Vagina (tissue), 2 donors: Measurements from ENCODE around the gene SLC16A12. TPM values are rescaled to one million over a fixed set of nuclear protein-coding genes. Genes with fewer than 3 reads are reported as not detected.

Experiments
- DNase-seq, 2 donors: peaks; one replicate each; pipeline ENCODE4 v3.0.0-alpha.2; 2017; ENCODE audit errors: extremely low spot score in 2 of 2
- H3K27ac ChIP-seq: fragments of 200-600 bp; sonication (generic); one replicate; pipeline ENCODE4 v1.5.1; 2019
- H3K27me3 ChIP-seq: fragments of 200-600 bp; sonication (generic); one replicate; pipeline ENCODE4 v1.5.1; 2019
- H3K36me3 ChIP-seq, 2 donors: fragments of 200-600 bp; sonication (generic); one replicate each; pipeline ENCODE4 v1.5.1; 2017 to 2019
- H3K4me1 ChIP-seq: fragments of 200-600 bp; sonication (generic); one replicate; pipeline ENCODE4 v1.5.1; 2019
- H3K4me3 ChIP-seq, 2 donors: fragments of 200-600 bp; sonication (generic); 1 replicate in 1 of 2; 2 replicates in 1 of 2; pipeline ENCODE4 v1.5.1; 2016 to 2019
- H3K9me3 ChIP-seq: fragments of 200-600 bp; sonication (generic); one replicate; pipeline ENCODE4 v1.5.1; 2019
- POLR2A ChIP-seq, 2 donors: fragments of 450-650 bp; IDR thresholded peaks; one replicate each; pipeline ENCODE4 v1.6.1; 2017; ENCODE audit warnings: antibody characterized with exemption in 2 of 2, mild to moderate bottlenecking in 2 of 2, moderate library complexity in 2 of 2
- POLR2AphosphoS5 ChIP-seq, 2 donors: sonication (generic); formaldehyde crosslinking; IDR thresholded peaks; one replicate each; pipeline ENCODE4 v1.9.0; 2017; ENCODE audit warnings: antibody characterized with exemption in 2 of 2, mild to moderate bottlenecking in 2 of 2, low read depth in 1 of 2; ENCODE audit not compliant: insufficient read depth in 1 of 2
- intact Hi-C: fragments of 100-400 bp; cut with DNase I; formaldehyde crosslinking; loops from one replicate; pipeline ENCODE4 v1.15.1; 2023
- total RNA-seq: library from RNA; depleted of rRNA; stranded (reverse); fragments of >200 nt; gene quantifications from one replicate; pipeline ENCODE4 v1.2.3, GENCODE V29; 2016
- TF ChIP-seq, protein P1 (sequence below), 3 experiments: fragments of 450-650 bp in 2 of 3; fragments of 200-600 bp in 1 of 3; sonication (generic) in 1 of 3; IDR thresholded peaks; one replicate each; pipeline ENCODE4 v1.5.1; 2017 to 2019; ENCODE audit warnings: antibody characterized with exemption in 3 of 3, mild to moderate bottlenecking in 2 of 3, moderate library complexity in 2 of 3

Gene SLC16A12
- total RNA-seq, 1 donor from 2014 or later: 3.7 TPM

DNA sequence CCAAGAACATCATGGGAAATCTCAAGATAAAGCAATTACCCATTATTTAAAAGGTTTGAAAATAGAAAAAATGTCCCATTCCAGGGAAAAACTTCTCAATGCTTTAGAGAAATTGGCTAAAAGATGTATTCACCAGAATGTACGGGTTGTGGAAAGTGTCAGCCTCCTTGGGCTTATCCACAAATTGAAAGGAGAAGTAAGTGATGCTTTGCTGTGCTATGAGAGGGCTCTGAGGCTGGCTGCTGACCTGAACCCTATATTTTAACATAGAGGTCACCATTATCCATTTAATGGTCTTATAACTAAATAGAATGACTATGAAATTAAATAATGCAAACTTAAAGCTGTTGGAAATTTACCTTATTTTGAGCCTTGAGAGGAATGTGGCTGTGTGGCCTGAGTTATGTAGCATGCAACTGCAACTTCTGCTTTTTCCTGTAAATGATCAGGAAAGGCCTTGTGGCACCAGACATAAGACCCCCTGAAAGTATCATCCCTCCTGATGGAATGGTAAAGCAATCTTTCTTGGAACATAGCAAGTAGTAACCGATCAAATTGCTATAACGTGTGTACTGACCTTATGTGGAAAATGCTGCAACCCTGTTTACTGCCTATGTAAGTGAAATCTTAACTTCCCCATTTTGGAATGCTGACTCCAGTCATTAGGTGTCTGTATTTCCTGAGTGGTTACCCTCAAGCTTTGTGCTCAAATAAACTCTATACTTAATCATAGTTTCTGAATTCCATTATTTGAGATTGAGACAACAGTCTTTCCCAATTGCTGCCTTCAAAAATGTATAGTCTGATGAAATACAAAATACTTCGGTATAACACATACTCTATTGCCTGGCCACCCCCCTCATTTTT is 150.7 kb downstream of the SLC16A12 start:
- Histone ChIP-seq H3K27me3 (no peaks in the 10 kb centered on the region), H3K27ac (no peak overlapping the region), H3K4me3 (no peak overlapping the region), H3K36me3 (no peaks in the 10 kb centered on the region), H3K9me3 (no peaks in the 10 kb centered on the region), H3K4me1 (no peaks in the 10 kb centered on the region)
- TF ChIP-seq POLR2AphosphoS5 (IDR thresholded peaks at IDR 0.05; ENCODE audit: insufficient read depth in 1 of 2, low read depth in 1 of 2) (no peak), POLR2A (IDR thresholded peaks at IDR 0.05) (no peak)
- TF ChIP-seq, protein P1, sequence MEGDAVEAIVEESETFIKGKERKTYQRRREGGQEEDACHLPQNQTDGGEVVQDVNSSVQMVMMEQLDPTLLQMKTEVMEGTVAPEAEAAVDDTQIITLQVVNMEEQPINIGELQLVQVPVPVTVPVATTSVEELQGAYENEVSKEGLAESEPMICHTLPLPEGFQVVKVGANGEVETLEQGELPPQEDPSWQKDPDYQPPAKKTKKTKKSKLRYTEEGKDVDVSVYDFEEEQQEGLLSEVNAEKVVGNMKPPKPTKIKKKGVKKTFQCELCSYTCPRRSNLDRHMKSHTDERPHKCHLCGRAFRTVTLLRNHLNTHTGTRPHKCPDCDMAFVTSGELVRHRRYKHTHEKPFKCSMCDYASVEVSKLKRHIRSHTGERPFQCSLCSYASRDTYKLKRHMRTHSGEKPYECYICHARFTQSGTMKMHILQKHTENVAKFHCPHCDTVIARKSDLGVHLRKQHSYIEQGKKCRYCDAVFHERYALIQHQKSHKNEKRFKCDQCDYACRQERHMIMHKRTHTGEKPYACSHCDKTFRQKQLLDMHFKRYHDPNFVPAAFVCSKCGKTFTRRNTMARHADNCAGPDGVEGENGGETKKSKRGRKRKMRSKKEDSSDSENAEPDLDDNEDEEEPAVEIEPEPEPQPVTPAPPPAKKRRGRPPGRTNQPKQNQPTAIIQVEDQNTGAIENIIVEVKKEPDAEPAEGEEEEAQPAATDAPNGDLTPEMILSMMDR (IDR thresholded peaks at IDR 0.05): no peak
- intact Hi-C loops: no loop called here
- DNase-seq: no peak

DNA sequence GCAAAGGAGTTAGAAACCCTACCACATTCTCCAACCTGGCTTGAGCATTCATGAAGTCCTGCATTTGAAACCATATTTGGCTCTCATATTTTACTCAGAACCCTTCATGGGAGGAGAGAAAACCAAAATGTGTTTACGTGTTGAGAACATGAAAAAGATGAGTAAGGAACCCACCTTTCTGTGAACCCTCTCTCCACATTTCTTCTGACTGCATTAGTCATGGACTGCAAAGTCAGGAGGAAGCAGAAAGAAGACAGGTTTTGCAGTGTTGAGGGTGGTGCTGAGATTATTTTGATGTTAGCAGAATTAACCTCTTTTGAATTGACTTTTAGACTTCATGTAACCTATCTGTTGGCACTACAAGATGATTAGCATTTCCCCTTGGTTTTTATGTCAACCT is 152.6 kb downstream of the SLC16A12 start:
- Histone ChIP-seq H3K4me1 (no peaks in the 10 kb centered on the region), H3K27ac (no peak overlapping the region)
- no peak for DNase-seq

More for the DNA sequence above, 152.6 kb downstream of the SLC16A12 start:
- intact Hi-C loops: no loop called here
- H3K4me3 ChIP-seq: no peak overlapping the region
- H3K36me3 ChIP-seq: no peaks in the 10 kb centered on the region
- H3K9me3 ChIP-seq: no peaks in the 10 kb centered on the region
- no peaks in the 10 kb centered on the region for H3K27me3 ChIP-seq
- TF ChIP-seq POLR2AphosphoS5 (IDR thresholded peaks at IDR 0.05; ENCODE audit: insufficient read depth in 1 of 2, low read depth in 1 of 2): no peak
- TF ChIP-seq, protein P1 (IDR thresholded peaks at IDR 0.05): no peak
- no peak for TF ChIP-seq POLR2A (IDR thresholded peaks at IDR 0.05)

Other genes starting within 250 kb of the SLC16A12 start
- gene IFIT2, start 233.5 kb downstream of the SLC16A12 start, total RNA-seq: 2.9 TPM
- 6.1 TPM for gene IFIT3, start 207.6 kb downstream of the SLC16A12 start, total RNA-seq
- not detected for gene IFIT1B, start 157.5 kb downstream of the SLC16A12 start, total RNA-seq
- 7.4 TPM for gene IFIT1, start 143.0 kb downstream of the SLC16A12 start, total RNA-seq
- gene IFIT5, start 121.0 kb downstream of the SLC16A12 start, total RNA-seq: 9.1 TPM
- 10.3 TPM for gene PANK1, start 109.6 kb upstream of the SLC16A12 start, total RNA-seq
- gene KIF20B, start 166.0 kb upstream of the SLC16A12 start, total RNA-seq: 2.5 TPM